GM23338 (cell line): ENCODE data around the gene RUNX1.
"Not testable (repeated sequence)": the region's sequence is repeated elsewhere in the genome, so short reads cannot be mapped to it uniquely, and the experiment has no call there.

Experiments
- CREB1 ChIP-seq: fragments of 250-450 bp; sonication (Bioruptor Pico); IDR thresholded peaks from 2 replicates; pipeline ENCODE4 v1.5.0; 2020; ENCODE audit warnings: low read depth, mild to moderate bottlenecking, moderate library complexity
- CTCF ChIP-seq, 2 experiments: fragments of 200-600 bp in 1 of 2; sonication (generic) in 1 of 2; conservative IDR thresholded peaks; 2 replicates each; pipeline versions ENCODE4 v1.5.1 to v1.6.1; 2016 to 2017; ENCODE audit warnings: antibody characterized with exemption in 2 of 2, low read depth in 2 of 2, mild to moderate bottlenecking in 2 of 2, moderate library complexity in 1 of 2
- EZH2 ChIP-seq: fragments of 200-600 bp; sonication (generic); IDR thresholded peaks from one replicate; pipeline ENCODE4 v1.8.0; 2017; ENCODE audit warnings: antibody characterized with exemption, mild to moderate bottlenecking, low read depth; ENCODE audit not compliant: unreplicated experiment
- EZH2phosphoT487 ChIP-seq: fragments of 200-600 bp; sonication (generic); IDR thresholded peaks from one replicate; pipeline ENCODE4 v1.8.1; 2018; ENCODE audit warnings: antibody characterized with exemption; ENCODE audit not compliant: unreplicated experiment
- JUNB ChIP-seq: IDR thresholded peaks from one replicate; pipeline ENCODE4 v1.6.1; 2016; ENCODE audit warnings: antibody characterized with exemption; ENCODE audit not compliant: unreplicated experiment
- POLR2AphosphoS5 ChIP-seq: IDR thresholded peaks from 2 replicates; pipeline ENCODE4 v1.6.1; 2016; ENCODE audit warnings: antibody characterized with exemption, low read depth
- REST ChIP-seq: IDR thresholded peaks from one replicate; pipeline ENCODE4 v1.6.1; 2018; ENCODE audit warnings: antibody characterized with exemption; ENCODE audit not compliant: unreplicated experiment
- ZNF114 ChIP-seq: fragments of 250-450 bp; sonication (Bioruptor Pico); IDR thresholded peaks from 2 replicates; pipeline ENCODE4 v1.5.0; 2020; ENCODE audit warnings: mild to moderate bottlenecking, moderate library complexity
- ZNF331 ChIP-seq: fragments of 250-450 bp; sonication (Bioruptor Pico); IDR thresholded peaks from 2 replicates; pipeline ENCODE4 v1.5.0; 2020; ENCODE audit warnings: low read depth, mild to moderate bottlenecking, moderate library complexity

- not testable (repeated sequence) for TF ChIP-seq CTCF (conservative IDR thresholded peaks at IDR 0.05; ENCODE audit: low read depth in 2 of 2); EZH2; EZH2phosphoT487; POLR2AphosphoS5; ZNF331 (CRISPR knock-in tag); REST; JUNB; ZNF114; CREB1 (CRISPR knock-in tag)
Measured at GRCh38 chr21:34804584-34804983, 244.5 kb downstream of the RUNX1 start.
